HepG2 (cell line): ENCODE data around the gene SNX2. TPM values are rescaled to one million over a fixed set of nuclear protein-coding genes. Genes with fewer than 3 reads are reported as not detected.

Experiments
- AKNA ChIP-seq: sonication (generic); formaldehyde crosslinking; IDR thresholded peaks from 2 replicates; pipeline ENCODE4 v1.4.0; 2020; ENCODE audit warnings: missing genetic modification reagents, borderline replicate concordance
- MIER2 ChIP-seq: IDR thresholded peaks from 2 replicates; pipeline ENCODE4 v1.6.1; 2016; ENCODE audit warnings: missing biosample characterization, missing genetic modification reagents
- NFIB ChIP-seq: sonication (generic); formaldehyde crosslinking; IDR thresholded peaks from 2 replicates; pipeline ENCODE4 v1.9.0; 2021; ENCODE audit warnings: missing genetic modification reagents, mild to moderate bottlenecking, borderline replicate concordance
- PHF21A ChIP-seq: sonication (generic); formaldehyde crosslinking; IDR thresholded peaks from 2 replicates; pipeline ENCODE4 v1.5.0; 2020; ENCODE audit warnings: mild to moderate bottlenecking, missing genetic modification reagents
- REXO4 ChIP-seq: sonication (generic); formaldehyde crosslinking; IDR thresholded peaks from 2 replicates; pipeline ENCODE4 v1.8.0; 2022; ENCODE audit warnings: missing genetic modification reagents, mild to moderate bottlenecking, borderline replicate concordance
- RFX5 ChIP-seq: IDR thresholded peaks from 2 replicates; pipeline ENCODE4 v1.6.1; 2011; ENCODE audit warnings: low read depth, low read length, improper control_type of control experiment
- SATB2 ChIP-seq: sonication (generic); formaldehyde crosslinking; IDR thresholded peaks from 2 replicates; pipeline ENCODE4 v1.5.0; 2020; ENCODE audit warnings: missing genetic modification reagents
- TAF1 ChIP-seq: sonication (generic); formaldehyde crosslinking; IDR thresholded peaks from 2 replicates; pipeline ENCODE4 v1.4.0; 2020; ENCODE audit warnings: missing genetic modification reagents
- ZFYVE20 ChIP-seq: sonication (generic); formaldehyde crosslinking; IDR thresholded peaks from 2 replicates; pipeline ENCODE4 v1.8.0; 2023; ENCODE audit warnings: low read depth, mild to moderate bottlenecking, moderate library complexity, missing genetic modification reagents, borderline replicate concordance
- ZMAT3 ChIP-seq: sonication (generic); formaldehyde crosslinking; conservative IDR thresholded peaks from 2 replicates; pipeline ENCODE4 v1.7.0; 2021; ENCODE audit warnings: missing genetic modification reagents
- ZNF280D ChIP-seq: sonication (generic); formaldehyde crosslinking; IDR thresholded peaks from 2 replicates; pipeline ENCODE4 v1.5.1; 2020; ENCODE audit warnings: mild to moderate bottlenecking, missing genetic modification reagents
- ZNF619 ChIP-seq: sonication (generic); formaldehyde crosslinking; IDR thresholded peaks from 2 replicates; pipeline ENCODE4 v1.4.0; 2020; ENCODE audit warnings: mild to moderate bottlenecking, missing genetic modification reagents
- polyA plus RNA-seq, 8 experiments: library from polyadenylated mRNA; depleted of rRNA in 3 of 8; stranded (reverse) in 7 of 8; unstranded in 1 of 8; fragments of >200 nt; fragmentation: Illumina TruSeq in 4 of 8; extraction: Trizol in 4 of 8; gene quantifications; 2 replicates each; pipeline versions ENCODE4 v1.2.1 to v1.2.3, GENCODE V29; 2011 to 2016; ENCODE audit warnings: low read depth in 4 of 8, missing spikeins in 1 of 8, mixed read lengths in 1 of 8; ENCODE audit not compliant: insufficient read depth in 1 of 8
- total RNA-seq, 5 experiments: library from RNA; depleted of rRNA; stranded (reverse); fragments of >200 nt; fragmentation: Illumina TruSeq; extraction: Trizol; gene quantifications; 2 replicates each; pipeline ENCODE4 v1.2.3, GENCODE V29; 2016; ENCODE audit warnings: low read depth in 1 of 5
- TF ChIP-seq, protein P1 (sequence below): IDR thresholded peaks from 2 replicates; pipeline ENCODE4 v1.6.1; 2016; ENCODE audit warnings: control low read depth
- TF ChIP-seq, protein P2 (sequence below): IDR thresholded peaks from 2 replicates; pipeline ENCODE4 v1.6.1; 2012; ENCODE audit warnings: inconsistent platforms
- TF ChIP-seq, protein P3 (sequence below): sonication (generic); formaldehyde crosslinking; IDR thresholded peaks from 2 replicates; pipeline ENCODE4 v1.5.0; 2020; ENCODE audit warnings: missing genetic modification reagents
- TF ChIP-seq, protein P4 (sequence below): sonication (generic); formaldehyde crosslinking; IDR thresholded peaks from 2 replicates; pipeline ENCODE4 v1.5.0; 2020; ENCODE audit warnings: missing genetic modification reagents, mild to moderate bottlenecking, borderline replicate concordance
- TF ChIP-seq, protein P5 (sequence below): IDR thresholded peaks from 2 replicates; pipeline ENCODE4 v1.6.1; 2018; ENCODE audit warnings: missing genetic modification reagents

Gene SNX2
- total and polyA plus RNA-seq, 2 of the 13 experiments (the other 11 are each of a cell fraction or from before 2014, with no cell fraction given), result 26.4 to 78.8 TPM

DNA sequence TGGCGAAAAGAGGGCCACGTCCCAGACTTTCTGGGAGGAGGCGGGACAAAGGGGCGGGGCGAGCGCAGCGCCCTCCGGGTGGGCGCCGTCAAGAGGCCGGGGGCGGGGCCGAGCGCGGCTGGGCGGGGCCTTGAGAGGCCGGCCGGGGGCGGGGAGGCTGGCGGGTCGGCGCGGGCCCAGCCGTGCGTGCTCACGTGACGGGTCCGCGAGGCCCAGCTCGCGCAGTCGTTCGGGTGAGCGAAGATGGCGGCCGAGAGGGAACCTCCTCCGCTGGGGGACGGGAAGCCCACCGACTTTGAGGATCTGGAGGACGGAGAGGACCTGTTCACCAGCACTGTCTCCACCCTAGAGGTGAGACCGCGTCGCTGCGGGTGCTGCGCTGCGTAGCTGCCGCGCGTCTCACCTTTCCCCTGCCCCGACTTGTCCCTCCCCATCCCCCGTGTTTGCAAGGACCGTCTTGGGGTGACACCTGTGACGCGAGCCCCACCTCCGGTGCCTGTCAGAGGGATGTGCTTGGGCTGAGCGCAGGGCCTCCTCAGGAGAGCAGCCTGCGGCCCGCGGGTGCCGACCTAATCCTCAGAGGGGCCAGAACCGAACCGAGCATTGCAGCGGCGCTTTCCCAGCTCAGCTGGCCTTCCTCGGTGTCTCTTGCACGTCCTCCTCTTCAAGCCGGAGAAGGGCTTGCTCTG is at the start of gene SNX2 (continued):
- TF ChIP-seq SATB2, result no peak
- 0 out of 2 replicates have a peak, but pooled peaks have one; percentile 37 for TF ChIP-seq ZFYVE20 (CRISPR knock-in tag)
- no peak for TF ChIP-seq NFIB (CRISPR knock-in tag)
- TF ChIP-seq, protein P1, sequence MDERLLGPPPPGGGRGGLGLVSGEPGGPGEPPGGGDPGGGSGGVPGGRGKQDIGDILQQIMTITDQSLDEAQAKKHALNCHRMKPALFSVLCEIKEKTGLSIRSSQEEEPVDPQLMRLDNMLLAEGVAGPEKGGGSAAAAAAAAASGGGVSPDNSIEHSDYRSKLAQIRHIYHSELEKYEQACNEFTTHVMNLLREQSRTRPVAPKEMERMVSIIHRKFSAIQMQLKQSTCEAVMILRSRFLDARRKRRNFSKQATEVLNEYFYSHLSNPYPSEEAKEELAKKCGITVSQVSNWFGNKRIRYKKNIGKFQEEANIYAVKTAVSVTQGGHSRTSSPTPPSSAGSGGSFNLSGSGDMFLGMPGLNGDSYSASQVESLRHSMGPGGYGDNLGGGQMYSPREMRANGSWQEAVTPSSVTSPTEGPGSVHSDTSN (CRISPR knock-in tag), result no peak
- TF ChIP-seq AKNA (CRISPR knock-in tag), result no peak
- TF ChIP-seq ZMAT3 (CRISPR knock-in tag), result 0 out of 2 replicates have a peak, but pooled peaks have one; percentile 58
- no peak for TF ChIP-seq ZNF619 (CRISPR knock-in tag)
- TF ChIP-seq, protein P2, sequence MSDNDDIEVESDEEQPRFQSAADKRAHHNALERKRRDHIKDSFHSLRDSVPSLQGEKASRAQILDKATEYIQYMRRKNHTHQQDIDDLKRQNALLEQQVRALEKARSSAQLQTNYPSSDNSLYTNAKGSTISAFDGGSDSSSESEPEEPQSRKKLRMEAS, result peak; percentile 86
- TF ChIP-seq, protein P3, sequence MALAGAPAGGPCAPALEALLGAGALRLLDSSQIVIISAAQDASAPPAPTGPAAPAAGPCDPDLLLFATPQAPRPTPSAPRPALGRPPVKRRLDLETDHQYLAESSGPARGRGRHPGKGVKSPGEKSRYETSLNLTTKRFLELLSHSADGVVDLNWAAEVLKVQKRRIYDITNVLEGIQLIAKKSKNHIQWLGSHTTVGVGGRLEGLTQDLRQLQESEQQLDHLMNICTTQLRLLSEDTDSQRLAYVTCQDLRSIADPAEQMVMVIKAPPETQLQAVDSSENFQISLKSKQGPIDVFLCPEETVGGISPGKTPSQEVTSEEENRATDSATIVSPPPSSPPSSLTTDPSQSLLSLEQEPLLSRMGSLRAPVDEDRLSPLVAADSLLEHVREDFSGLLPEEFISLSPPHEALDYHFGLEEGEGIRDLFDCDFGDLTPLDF (CRISPR knock-in tag), result no peak
- TF ChIP-seq, protein P4, sequence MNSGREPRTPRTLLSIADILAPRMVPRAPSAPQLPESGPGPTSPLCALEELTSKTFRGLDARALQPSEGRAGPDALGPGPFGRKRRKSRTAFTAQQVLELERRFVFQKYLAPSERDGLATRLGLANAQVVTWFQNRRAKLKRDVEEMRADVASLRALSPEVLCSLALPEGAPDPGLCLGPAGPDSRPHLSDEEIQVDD (CRISPR knock-in tag), result no peak
- TF ChIP-seq MIER2 (CRISPR knock-in tag), result no peak
- TF ChIP-seq, protein P5, sequence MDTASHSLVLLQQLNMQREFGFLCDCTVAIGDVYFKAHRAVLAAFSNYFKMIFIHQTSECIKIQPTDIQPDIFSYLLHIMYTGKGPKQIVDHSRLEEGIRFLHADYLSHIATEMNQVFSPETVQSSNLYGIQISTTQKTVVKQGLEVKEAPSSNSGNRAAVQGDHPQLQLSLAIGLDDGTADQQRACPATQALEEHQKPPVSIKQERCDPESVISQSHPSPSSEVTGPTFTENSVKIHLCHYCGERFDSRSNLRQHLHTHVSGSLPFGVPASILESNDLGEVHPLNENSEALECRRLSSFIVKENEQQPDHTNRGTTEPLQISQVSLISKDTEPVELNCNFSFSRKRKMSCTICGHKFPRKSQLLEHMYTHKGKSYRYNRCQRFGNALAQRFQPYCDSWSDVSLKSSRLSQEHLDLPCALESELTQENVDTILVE, result no peak
- no peak for TF ChIP-seq RFX5
- peak; percentile 93 for TF ChIP-seq TAF1 (CRISPR knock-in tag)
- no peak; the same call in 1 of the 2 replicates for TF ChIP-seq PHF21A
- no peak for TF ChIP-seq REXO4 (CRISPR knock-in tag)
- no peak for TF ChIP-seq ZNF280D
